ENCODE measurements around the gene PPT2. TPM values are rescaled to one million over a fixed set of nuclear protein-coding genes. Genes with fewer than 3 reads are reported as not detected.

PPT2 gene
- total and polyA plus RNA-seq, 2 experiments from 2014 or later, result 27.2 to 34.3 TPM

GRCh38 chr6:32175322-32175710, 21.4 kb downstream of the PPT2 start:
- peak overlapping the region; percentile 71 for H3K4me3 ChIP-seq
- H4K20me1 ChIP-seq (ENCODE audit: insufficient read depth, poor library complexity, severe bottlenecking), result no peaks in the 10 kb centered on the region
- peak overlapping the region; percentile 83 for H3K4me2 ChIP-seq
- TF ChIP-seq EZH2phosphoT487 (IDR thresholded peaks at IDR 0.05; ENCODE audit: low read depth, severe bottlenecking, unreplicated experiment), result no peak
- WGBS (ENCODE audit: low lambda C conversion rate, missing lambda C conversion rate), result no CpG with 5 or more reads among the region's 2 CpGs
- H3K27me3 ChIP-seq, result no peaks in the 10 kb centered on the region
- no peaks in the 10 kb centered on the region for H3K9me2 ChIP-seq (replicated peaks; ENCODE audit: insufficient read depth)
- H3K9me3 ChIP-seq (ENCODE audit: low read depth), result no peaks in the 10 kb centered on the region
- H2AFZ ChIP-seq, result no peak overlapping the region
- H3K27ac ChIP-seq, result peak overlapping the region; percentile 53
- peaks cover 13% of the 10 kb centered on the region for H3K4me1 ChIP-seq (ENCODE audit: insufficient read depth)
- no peak for DNase-seq (ENCODE audit: low spot score)
- peaks cover 60% of the 10 kb centered on the region for H3K79me2 ChIP-seq
- no peaks in the 10 kb centered on the region for H3K36me3 ChIP-seq (replicated peaks; ENCODE audit: insufficient read depth, low read depth)

DNA sequence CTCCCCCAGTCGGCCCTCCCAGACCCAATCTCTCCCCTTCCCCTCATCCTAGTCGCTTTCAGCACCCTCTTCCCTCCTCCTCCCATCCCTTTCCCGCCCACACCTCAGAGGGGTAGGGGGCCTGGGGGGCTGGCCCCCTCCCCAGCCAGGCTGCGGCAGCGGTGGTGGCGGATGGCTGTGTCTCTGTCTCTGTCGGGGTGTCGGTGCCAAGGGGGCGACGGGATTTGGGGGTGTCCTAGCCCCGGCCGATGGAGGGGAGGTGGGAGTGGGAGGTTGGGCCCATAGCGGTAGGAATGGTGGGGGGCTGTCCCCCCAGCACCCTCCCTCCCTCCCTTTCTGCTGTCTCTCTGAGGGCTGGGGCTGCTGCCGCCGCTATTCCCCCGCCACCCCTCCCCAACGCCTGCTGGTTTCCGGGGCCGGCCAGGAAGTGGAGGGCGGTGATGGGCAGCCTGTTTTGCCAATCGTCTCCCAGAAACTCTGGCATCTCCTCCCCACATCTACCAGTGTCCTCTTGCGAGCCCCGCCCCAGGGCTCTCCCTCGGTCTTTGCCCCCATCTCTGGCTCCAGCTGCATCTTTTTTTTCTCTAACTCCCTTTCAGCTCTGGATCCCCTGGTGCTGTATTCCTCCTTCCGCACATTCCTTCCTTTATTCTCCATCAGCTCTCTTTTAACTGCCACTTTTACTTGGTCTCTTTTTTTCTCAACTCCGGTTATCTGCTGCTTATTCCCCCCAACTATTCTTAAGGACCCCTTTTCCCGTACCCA, 22.0 kb downstream of the PPT2 start, which contains the start of gene AGPAT1:
Gene AGPAT1 (minus strand): TSS at position 374 of the 765 bp plus-strand sequence. CDS start 4,588 bp downstream, outside the sequence.
- peak; percentile 97 for DNase-seq (ENCODE audit: low spot score)
- Histone ChIP-seq H3K36me3 (replicated peaks; ENCODE audit: insufficient read depth, low read depth) (no peaks in the 10 kb centered on the region), H2AFZ (peak within 1 kb of the TSS; percentile 46), H3K4me2 (peak within 1 kb of the TSS; percentile 83), H3K27me3 (no peaks in the 10 kb centered on the region), H3K4me1 (ENCODE audit: insufficient read depth) (peaks cover 13% of the 10 kb centered on the region), H4K20me1 (ENCODE audit: insufficient read depth, poor library complexity, severe bottlenecking) (no peaks in the 10 kb centered on the region), H3K27ac (peak within 1 kb of the TSS; percentile 94), H3K4me3 (peak within 1 kb of the TSS; percentile 71), H3K9me3 (ENCODE audit: low read depth) (no peaks in the 10 kb centered on the region), H3K9me2 (replicated peaks; ENCODE audit: insufficient read depth) (no peaks in the 10 kb centered on the region), H3K79me2 (peaks cover 60% of the 10 kb centered on the region)
- no peak for TF ChIP-seq EZH2phosphoT487 (IDR thresholded peaks at IDR 0.05; ENCODE audit: low read depth, severe bottlenecking, unreplicated experiment)
- no peak for TF ChIP-seq CTCF (IDR thresholded peaks at IDR 0.05; ENCODE audit: poor library complexity)
- TF ChIP-seq EZH2 (IDR thresholded peaks at IDR 0.05; ENCODE audit: borderline replicate concordance), result no peak
- 3% methylated on average over 9 of the region's 27 CpGs for WGBS (ENCODE audit: low lambda C conversion rate, missing lambda C conversion rate)

GRCh38 chr6:32176476-32177182, 22.7 kb downstream of the PPT2 start:
- DNase-seq (ENCODE audit: low spot score), result no peak
- H3K27ac ChIP-seq, result peak overlapping the region; percentile 94
- H3K4me2 ChIP-seq, result peak overlapping the region; percentile 71
- H3K27me3 ChIP-seq, result no peaks in the 10 kb centered on the region
- WGBS (ENCODE audit: low lambda C conversion rate, missing lambda C conversion rate), result 20% methylated on average over 5 of the region's 5 CpGs
- TF ChIP-seq EZH2 (IDR thresholded peaks at IDR 0.05; ENCODE audit: borderline replicate concordance), result no peak
- no peaks in the 10 kb centered on the region for H3K9me2 ChIP-seq (replicated peaks; ENCODE audit: insufficient read depth)
- H3K36me3 ChIP-seq (replicated peaks; ENCODE audit: insufficient read depth, low read depth), result no peaks in the 10 kb centered on the region
- peak overlapping the region; percentile 24 for H2AFZ ChIP-seq
- H3K4me3 ChIP-seq, result peak overlapping the region; percentile 6
- peaks cover 55% of the 10 kb centered on the region for H3K79me2 ChIP-seq
- H4K20me1 ChIP-seq (ENCODE audit: insufficient read depth, poor library complexity, severe bottlenecking), result no peaks in the 10 kb centered on the region
- H3K4me1 ChIP-seq (ENCODE audit: insufficient read depth), result peaks cover 13% of the 10 kb centered on the region
- H3K9me3 ChIP-seq (ENCODE audit: low read depth), result no peaks in the 10 kb centered on the region

GRCh38 chr6:32177183-32177787, 23.3 kb downstream of the PPT2 start:
- H3K36me3 ChIP-seq (replicated peaks; ENCODE audit: insufficient read depth, low read depth), result no peaks in the 10 kb centered on the region
- H2AFZ ChIP-seq, result peak overlapping the region; percentile 24
- no peaks in the 10 kb centered on the region for H3K27me3 ChIP-seq
- peak overlapping the region; percentile 94 for H3K27ac ChIP-seq
- no peaks in the 10 kb centered on the region for H3K9me3 ChIP-seq (ENCODE audit: low read depth)
- peak; percentile 76 for DNase-seq (ENCODE audit: low spot score)
- H3K4me1 ChIP-seq (ENCODE audit: insufficient read depth), result peaks cover 13% of the 10 kb centered on the region
- 0% methylated on average over 20 of the region's 20 CpGs for WGBS (ENCODE audit: low lambda C conversion rate, missing lambda C conversion rate)
- peak overlapping the region; percentile 6 for H3K4me3 ChIP-seq
- H3K4me2 ChIP-seq, result peak overlapping the region; percentile 71
- H4K20me1 ChIP-seq (ENCODE audit: insufficient read depth, poor library complexity, severe bottlenecking), result no peaks in the 10 kb centered on the region
- H3K79me2 ChIP-seq, result peaks cover 48% of the 10 kb centered on the region
- H3K9me2 ChIP-seq (replicated peaks; ENCODE audit: insufficient read depth), result no peaks in the 10 kb centered on the region
- no peak for TF ChIP-seq CTCF (IDR thresholded peaks at IDR 0.05; ENCODE audit: poor library complexity)
